ENCODE measurements around the gene TRPV5. TPM values are rescaled to one million over a fixed set of nuclear protein-coding genes. Genes with fewer than 3 reads are reported as not detected.

The TRPV5 gene
- total RNA-seq, 1 donor, result not detected

GRCh38 chr7:142866361-142867096, 67.0 kb downstream of the TRPV5 start:
- H3K36me3 ChIP-seq (ENCODE audit: insufficient read depth, low read length), result no peaks in the 10 kb centered on the region
- H3K27me3 ChIP-seq (ENCODE audit: insufficient read depth, low read length), result no peaks in the 10 kb centered on the region
- peak; percentile 88 for DNase-seq (ENCODE audit: insufficient read length, low spot score, missing footprints)
- H3K4me1 ChIP-seq (ENCODE audit: insufficient read depth, low read length), result no peaks in the 10 kb centered on the region
- no peaks in the 10 kb centered on the region for H3K9me3 ChIP-seq (ENCODE audit: low read depth, low read length)
- H2AFZ ChIP-seq (ENCODE audit: low read length), result no peak overlapping the region
- no peaks in the 10 kb centered on the region for H4K20me1 ChIP-seq (ENCODE audit: insufficient read depth, low read length)
- no peak overlapping the region for H3K27ac ChIP-seq (ENCODE audit: low read depth, low read length)
- no peak overlapping the region for H3K4me2 ChIP-seq (ENCODE audit: insufficient read depth, low read length)
- H3K79me2 ChIP-seq (ENCODE audit: insufficient read depth, low read length), result no peaks in the 10 kb centered on the region
- peak; percentile 46 for TF ChIP-seq CTCF (IDR thresholded peaks at IDR 0.05; ENCODE audit: extremely low read depth, low read depth, low read length)
- no peak overlapping the region for H3K4me3 ChIP-seq (ENCODE audit: insufficient read depth, low read length)

GRCh38 chr7:142865766-142866165, 67.8 kb downstream of the TRPV5 start:
- no peak overlapping the region for H2AFZ ChIP-seq (ENCODE audit: low read length)
- no peak overlapping the region for H3K4me3 ChIP-seq (ENCODE audit: insufficient read depth, low read length)
- H3K9me3 ChIP-seq (ENCODE audit: low read depth, low read length), result no peaks in the 10 kb centered on the region
- H3K27ac ChIP-seq (ENCODE audit: low read depth, low read length), result no peak overlapping the region
- TF ChIP-seq CTCF (IDR thresholded peaks at IDR 0.05; ENCODE audit: extremely low read depth, low read depth, low read length), result no peak
- H4K20me1 ChIP-seq (ENCODE audit: insufficient read depth, low read length), result no peaks in the 10 kb centered on the region
- H3K27me3 ChIP-seq (ENCODE audit: insufficient read depth, low read length), result no peaks in the 10 kb centered on the region
- H3K79me2 ChIP-seq (ENCODE audit: insufficient read depth, low read length), result no peaks in the 10 kb centered on the region
- DNase-seq (ENCODE audit: insufficient read length, low spot score, missing footprints), result peak; percentile 80
- H3K36me3 ChIP-seq (ENCODE audit: insufficient read depth, low read length), result no peaks in the 10 kb centered on the region
- no peaks in the 10 kb centered on the region for H3K4me1 ChIP-seq (ENCODE audit: insufficient read depth, low read length)
- no peak overlapping the region for H3K4me2 ChIP-seq (ENCODE audit: insufficient read depth, low read length)

- Histone ChIP-seq H3K4me1 (ENCODE audit: insufficient read depth, low read length) (no peaks in the 10 kb centered on the region), H3K79me2 (ENCODE audit: insufficient read depth, low read length) (no peaks in the 10 kb centered on the region), H3K9me3 (ENCODE audit: low read depth, low read length) (no peaks in the 10 kb centered on the region), H3K4me3 (ENCODE audit: insufficient read depth, low read length) (no peak overlapping the region), H4K20me1 (ENCODE audit: insufficient read depth, low read length) (no peaks in the 10 kb centered on the region), H3K27ac (ENCODE audit: low read depth, low read length) (no peak overlapping the region), H2AFZ (ENCODE audit: low read length) (no peak overlapping the region), H3K36me3 (ENCODE audit: insufficient read depth, low read length) (no peaks in the 10 kb centered on the region), H3K4me2 (ENCODE audit: insufficient read depth, low read length) (no peak overlapping the region), H3K27me3 (ENCODE audit: insufficient read depth, low read length) (no peaks in the 10 kb centered on the region)
- no peak for TF ChIP-seq CTCF (IDR thresholded peaks at IDR 0.05; ENCODE audit: extremely low read depth, low read depth, low read length)
- DNase-seq (ENCODE audit: insufficient read length, low spot score, missing footprints), result peak; percentile 65
Measured at GRCh38 chr7:142864980-142865747, 68.4 kb downstream of the TRPV5 start.

Data from osteoblast (primary cell).